GM13977 (cell line): ENCODE measurements around the gene PKD2.

Experiments
- DNase-seq: peaks from one replicate; pipeline ENCODE4 v3.0.0; 2012; ENCODE audit warnings: low spot score
- CTCF ChIP-seq: IDR thresholded peaks from 2 replicates; pipeline ENCODE4 v1.5.1; 2012; ENCODE audit warnings: mild to moderate bottlenecking, control low read depth; ENCODE audit not compliant: insufficient read depth; ENCODE audit errors: extremely low read depth, missing control alignments
- in situ Hi-C: fragments of 300-500 bp; cut with MboI; formaldehyde crosslinking; loops from one replicate; pipeline ENCODE4 v1.12.0; 2022; ENCODE audit warnings: low sequenced_read_pairs, low pct_unique_long_range_greater_than_20kb, mixed read lengths, inconsistent platforms; ENCODE audit not compliant: unreplicated experiment

Gene PKD2

GRCh38 chr4:87970121-87970520 is 37.3 kb upstream of the PKD2 start:
- in situ Hi-C loops: no loop called here
- TF ChIP-seq CTCF: no peak
- DNase-seq: no peak

GRCh38 chr4:87971866-87972265 is 35.6 kb upstream of the PKD2 start:
- DNase-seq: no peak
- in situ Hi-C loops: no loop called here
- no peak for TF ChIP-seq CTCF

GRCh38 chr4:87973283-87974169 is 33.9 kb upstream of the PKD2 start:
- DNase-seq: peak; percentile 30
- in situ Hi-C loops: no loop called here
- TF ChIP-seq CTCF: peak; percentile 69

- DNase-seq: no peak
- in situ Hi-C loops: no loop called here
- TF ChIP-seq CTCF: no peak
These were observed 32.5 kb upstream of the PKD2 start for GRCh38 chr4:87974856-87975462.

- DNase-seq: peak; percentile 11
- TF ChIP-seq CTCF: no peak
- in situ Hi-C loops: no loop called here
These were observed 32.0 kb upstream of the PKD2 start, which contains the start of gene SPP1 for GRCh38 chr4:87975466-87975865. TSS of gene SPP1 (plus strand) at chr4:87975714. CDS start at chr4:87976896, 1,182 bp downstream.

- in situ Hi-C loops: no loop called here
- TF ChIP-seq CTCF: no peak
- DNase-seq: no peak
These were observed 29.7 kb upstream of the PKD2 start for GRCh38 chr4:87977521-87978278.
